ENCODE results near the gene DYSF.

The DYSF gene

DNA sequence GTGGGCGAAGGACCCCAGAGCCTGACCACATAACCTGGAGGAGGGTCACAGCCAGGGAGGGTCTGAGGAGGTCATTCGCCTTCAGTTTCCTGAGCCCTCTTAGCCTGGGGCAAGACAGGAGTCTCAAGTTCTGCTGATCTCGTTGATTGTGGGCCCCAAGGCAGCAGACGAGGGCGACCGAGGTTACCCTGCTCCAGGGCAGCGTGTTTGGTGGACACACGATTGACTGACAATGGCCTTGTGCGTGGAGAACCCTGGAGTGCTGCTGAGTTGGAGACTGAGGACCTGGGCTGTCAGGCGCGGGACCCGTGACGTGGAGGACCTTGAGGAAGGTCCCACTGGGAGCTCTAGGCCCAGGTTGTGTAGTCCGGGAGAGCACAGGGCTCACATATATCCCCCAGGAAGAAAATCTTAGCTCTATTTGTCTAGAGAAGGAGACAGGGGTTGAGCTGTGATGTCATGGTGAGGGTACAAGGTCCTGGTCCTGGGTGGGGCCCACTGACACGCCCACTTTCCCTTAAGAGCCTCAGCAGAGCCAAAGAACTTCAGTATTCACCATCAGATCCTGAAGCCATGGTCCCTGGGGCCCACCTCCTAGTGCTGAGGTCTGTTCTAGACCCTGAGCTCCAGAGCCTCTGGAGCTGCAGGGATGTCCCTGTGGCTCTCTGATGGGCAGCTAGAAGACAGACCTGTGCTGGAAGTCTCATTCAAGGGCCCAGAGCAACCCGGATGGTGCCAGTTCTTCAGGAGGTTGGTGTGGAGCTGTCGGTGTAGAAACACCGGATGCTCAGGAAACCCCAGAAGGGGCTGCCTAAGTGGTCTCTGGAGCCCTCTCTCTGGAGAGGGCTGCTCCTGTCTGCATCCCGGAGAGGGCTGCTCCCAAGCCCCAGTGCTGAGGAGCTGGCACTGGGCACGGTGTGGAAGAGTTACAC lies 53.1 kb downstream of the DYSF start:
- Histone ChIP-seq H3K4me3 (ENCODE audit: severe bottlenecking) (no peak overlapping the region), H3K27ac (ENCODE audit: poor library complexity, severe bottlenecking) (no peak overlapping the region), H3K27me3 (ENCODE audit: insufficient read depth, poor library complexity, severe bottlenecking) (no peaks in the 10 kb centered on the region), H3K9me3 (ENCODE audit: severe bottlenecking) (no peaks in the 10 kb centered on the region), H3K36me3 (ENCODE audit: low read depth) (no peaks in the 10 kb centered on the region), H3K4me1 (ENCODE audit: insufficient read depth, poor library complexity, severe bottlenecking) (peaks cover 4% of the 10 kb centered on the region)
- DNase-seq (ENCODE audit: low spot score), result no peak
- TF ChIP-seq, protein P1, sequence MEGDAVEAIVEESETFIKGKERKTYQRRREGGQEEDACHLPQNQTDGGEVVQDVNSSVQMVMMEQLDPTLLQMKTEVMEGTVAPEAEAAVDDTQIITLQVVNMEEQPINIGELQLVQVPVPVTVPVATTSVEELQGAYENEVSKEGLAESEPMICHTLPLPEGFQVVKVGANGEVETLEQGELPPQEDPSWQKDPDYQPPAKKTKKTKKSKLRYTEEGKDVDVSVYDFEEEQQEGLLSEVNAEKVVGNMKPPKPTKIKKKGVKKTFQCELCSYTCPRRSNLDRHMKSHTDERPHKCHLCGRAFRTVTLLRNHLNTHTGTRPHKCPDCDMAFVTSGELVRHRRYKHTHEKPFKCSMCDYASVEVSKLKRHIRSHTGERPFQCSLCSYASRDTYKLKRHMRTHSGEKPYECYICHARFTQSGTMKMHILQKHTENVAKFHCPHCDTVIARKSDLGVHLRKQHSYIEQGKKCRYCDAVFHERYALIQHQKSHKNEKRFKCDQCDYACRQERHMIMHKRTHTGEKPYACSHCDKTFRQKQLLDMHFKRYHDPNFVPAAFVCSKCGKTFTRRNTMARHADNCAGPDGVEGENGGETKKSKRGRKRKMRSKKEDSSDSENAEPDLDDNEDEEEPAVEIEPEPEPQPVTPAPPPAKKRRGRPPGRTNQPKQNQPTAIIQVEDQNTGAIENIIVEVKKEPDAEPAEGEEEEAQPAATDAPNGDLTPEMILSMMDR (IDR thresholded peaks at IDR 0.05; ENCODE audit: poor library complexity, severe bottlenecking), result no peak
- no peak for ATAC-seq (ENCODE audit: low read depth)

DNA sequence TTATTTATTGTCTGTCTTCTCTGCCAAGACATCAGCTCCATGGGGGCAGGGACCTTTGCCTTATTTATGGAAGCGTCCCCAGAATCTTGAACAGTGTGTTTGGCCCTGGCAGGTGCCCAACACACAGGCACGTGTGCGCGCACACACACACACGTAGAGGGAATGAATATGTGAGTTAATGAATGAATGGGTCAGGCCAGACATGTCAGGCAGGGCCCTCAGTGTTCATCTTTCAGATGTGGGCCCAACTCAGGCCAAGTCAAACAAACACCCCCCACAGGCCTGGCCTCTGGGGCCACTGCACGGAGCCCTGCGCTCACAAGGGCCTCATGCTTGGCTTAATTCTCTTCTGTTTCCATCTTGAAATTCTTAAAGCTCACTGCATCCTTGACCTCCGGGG lies 54.1 kb downstream of the DYSF start:
- Histone ChIP-seq H3K27ac (ENCODE audit: poor library complexity, severe bottlenecking) (no peak overlapping the region), H3K27me3 (ENCODE audit: insufficient read depth, poor library complexity, severe bottlenecking) (no peaks in the 10 kb centered on the region), H3K4me3 (ENCODE audit: severe bottlenecking) (no peak overlapping the region), H3K4me1 (ENCODE audit: insufficient read depth, poor library complexity, severe bottlenecking) (peaks cover 4% of the 10 kb centered on the region), H3K36me3 (ENCODE audit: low read depth) (no peaks in the 10 kb centered on the region), H3K9me3 (ENCODE audit: severe bottlenecking) (no peaks in the 10 kb centered on the region)
- ATAC-seq (ENCODE audit: low read depth) (no peak), DNase-seq (ENCODE audit: low spot score) (no peak)
- TF ChIP-seq, protein P1 (IDR thresholded peaks at IDR 0.05; ENCODE audit: poor library complexity, severe bottlenecking), result no peak

DNA sequence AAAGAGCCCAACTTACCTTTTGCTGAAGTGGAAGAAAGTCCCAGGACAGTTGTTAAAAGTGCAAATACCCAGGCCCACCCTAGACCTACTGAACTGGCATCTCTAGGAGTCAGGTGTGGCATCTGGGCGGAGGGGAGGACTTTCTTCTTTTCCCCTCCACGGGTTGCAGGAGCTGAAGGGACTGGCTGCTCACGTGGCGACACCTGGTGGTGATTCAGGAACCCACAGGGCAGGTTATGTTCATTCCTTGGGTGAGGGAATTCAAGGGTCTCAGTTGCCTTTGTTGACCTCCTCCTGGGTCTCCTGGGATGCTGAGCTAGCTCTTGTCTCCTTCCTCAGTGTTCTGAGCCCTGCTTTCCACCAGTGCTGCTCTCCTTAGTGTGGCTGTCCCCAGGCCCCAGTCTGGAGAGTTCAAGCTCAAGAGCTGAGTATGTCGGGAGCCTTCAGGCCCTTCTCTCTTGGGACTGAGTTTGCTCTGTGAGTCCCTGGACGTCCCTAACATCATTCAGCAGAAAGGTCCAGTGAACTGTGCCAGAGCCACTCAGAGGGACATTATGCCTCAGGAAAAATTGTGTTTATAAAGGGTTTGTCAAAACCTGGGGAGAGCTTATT lies 56.9 kb downstream of the DYSF start:
- ATAC-seq (ENCODE audit: low read depth) (peak; percentile 79), DNase-seq (ENCODE audit: low spot score) (peak; percentile 73)
- H3K4me1 ChIP-seq (ENCODE audit: insufficient read depth, poor library complexity, severe bottlenecking), result no peaks in the 10 kb centered on the region
- no peaks in the 10 kb centered on the region for H3K9me3 ChIP-seq (ENCODE audit: severe bottlenecking)
- TF ChIP-seq, protein P1 (IDR thresholded peaks at IDR 0.05; ENCODE audit: poor library complexity, severe bottlenecking), result peak; percentile 94
- no peaks in the 10 kb centered on the region for H3K27me3 ChIP-seq (ENCODE audit: insufficient read depth, poor library complexity, severe bottlenecking)
- no peak overlapping the region for H3K4me3 ChIP-seq (ENCODE audit: severe bottlenecking)
- no peak overlapping the region for H3K27ac ChIP-seq (ENCODE audit: poor library complexity, severe bottlenecking)
- H3K36me3 ChIP-seq (ENCODE audit: low read depth), result no peaks in the 10 kb centered on the region

DNA sequence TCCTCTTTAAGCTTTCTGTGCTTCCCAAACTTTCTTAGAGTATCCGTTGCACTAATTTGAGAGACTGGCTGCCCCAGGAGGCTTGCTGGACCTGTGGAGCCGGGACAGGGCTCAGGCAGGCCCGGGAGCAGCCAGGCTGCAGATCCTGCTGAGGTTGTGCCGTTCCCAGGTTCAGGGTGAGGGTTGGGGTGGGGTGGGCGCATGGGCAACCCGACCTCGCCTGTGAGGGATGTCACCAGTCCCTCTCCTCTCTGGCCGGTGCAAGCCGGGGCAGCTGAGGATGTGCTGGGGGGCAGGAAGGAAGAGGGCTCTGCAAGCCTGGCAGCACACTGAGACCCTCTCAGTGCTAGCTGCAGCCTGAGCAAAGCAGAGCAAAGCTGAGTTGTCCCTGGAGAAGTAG lies 57.6 kb downstream of the DYSF start:
- H3K27me3 ChIP-seq (ENCODE audit: insufficient read depth, poor library complexity, severe bottlenecking), result no peaks in the 10 kb centered on the region
- ATAC-seq (ENCODE audit: low read depth) (no peak), DNase-seq (ENCODE audit: low spot score) (no peak)
- H3K36me3 ChIP-seq (ENCODE audit: low read depth), result no peaks in the 10 kb centered on the region
- TF ChIP-seq, protein P1 (IDR thresholded peaks at IDR 0.05; ENCODE audit: poor library complexity, severe bottlenecking), result no peak
- H3K27ac ChIP-seq (ENCODE audit: poor library complexity, severe bottlenecking), result no peak overlapping the region
- H3K4me1 ChIP-seq (ENCODE audit: insufficient read depth, poor library complexity, severe bottlenecking), result no peaks in the 10 kb centered on the region
- no peak overlapping the region for H3K4me3 ChIP-seq (ENCODE audit: severe bottlenecking)
- H3K9me3 ChIP-seq (ENCODE audit: severe bottlenecking), result no peaks in the 10 kb centered on the region

All from RWPE2 (cell line).